Astrocyte of the cerebellum (primary cell): ENCODE data around the gene FAM217A.

Source experiments
- DNase-seq: peaks from one replicate; pipeline ENCODE4 v3.0.0-alpha.2; 2011; ENCODE audit warnings: low read depth
- H3K4me3 ChIP-seq: 2 replicates; pipeline ENCODE4 v1.5.1; 2011; ENCODE audit warnings: mild to moderate bottlenecking, low read depth, low read length, moderate library complexity
- in situ Hi-C: cut with HindIII; loops from 2 replicates; pipeline ENCODE4 v1.10.0; 2017; ENCODE audit warnings: low sequenced_read_pairs
- TF ChIP-seq, protein P1 (sequence below): IDR thresholded peaks from 2 replicates; pipeline ENCODE4 v1.5.1; 2012; ENCODE audit warnings: low read length, low read depth, moderate library complexity, mild to moderate bottlenecking; ENCODE audit errors: missing control alignments

The FAM217A gene

DNA sequence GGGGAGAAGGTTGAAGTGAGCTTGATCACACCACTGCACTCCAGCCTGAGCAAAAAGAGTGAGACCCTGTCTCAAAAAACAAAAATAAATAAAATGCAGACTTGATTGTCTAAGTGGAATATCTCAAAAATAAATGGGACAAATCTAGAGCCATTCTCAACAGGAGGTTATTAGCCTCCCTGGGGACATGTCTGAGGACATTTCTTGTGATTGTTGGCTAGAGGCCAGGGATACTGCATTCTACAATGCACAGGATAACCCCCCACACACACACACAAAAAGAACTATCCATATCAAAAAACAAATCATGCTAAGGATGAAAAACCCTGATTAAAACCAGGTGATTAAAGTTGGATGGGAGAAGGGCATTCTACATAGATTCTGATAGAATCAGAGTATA is 37.5 kb downstream of the FAM217A start:
- H3K4me3 ChIP-seq = no peak overlapping the region
- DNase-seq = no peak
- TF ChIP-seq, protein P1, sequence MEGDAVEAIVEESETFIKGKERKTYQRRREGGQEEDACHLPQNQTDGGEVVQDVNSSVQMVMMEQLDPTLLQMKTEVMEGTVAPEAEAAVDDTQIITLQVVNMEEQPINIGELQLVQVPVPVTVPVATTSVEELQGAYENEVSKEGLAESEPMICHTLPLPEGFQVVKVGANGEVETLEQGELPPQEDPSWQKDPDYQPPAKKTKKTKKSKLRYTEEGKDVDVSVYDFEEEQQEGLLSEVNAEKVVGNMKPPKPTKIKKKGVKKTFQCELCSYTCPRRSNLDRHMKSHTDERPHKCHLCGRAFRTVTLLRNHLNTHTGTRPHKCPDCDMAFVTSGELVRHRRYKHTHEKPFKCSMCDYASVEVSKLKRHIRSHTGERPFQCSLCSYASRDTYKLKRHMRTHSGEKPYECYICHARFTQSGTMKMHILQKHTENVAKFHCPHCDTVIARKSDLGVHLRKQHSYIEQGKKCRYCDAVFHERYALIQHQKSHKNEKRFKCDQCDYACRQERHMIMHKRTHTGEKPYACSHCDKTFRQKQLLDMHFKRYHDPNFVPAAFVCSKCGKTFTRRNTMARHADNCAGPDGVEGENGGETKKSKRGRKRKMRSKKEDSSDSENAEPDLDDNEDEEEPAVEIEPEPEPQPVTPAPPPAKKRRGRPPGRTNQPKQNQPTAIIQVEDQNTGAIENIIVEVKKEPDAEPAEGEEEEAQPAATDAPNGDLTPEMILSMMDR = no peak
- in situ Hi-C loops = no loop called here

DNA sequence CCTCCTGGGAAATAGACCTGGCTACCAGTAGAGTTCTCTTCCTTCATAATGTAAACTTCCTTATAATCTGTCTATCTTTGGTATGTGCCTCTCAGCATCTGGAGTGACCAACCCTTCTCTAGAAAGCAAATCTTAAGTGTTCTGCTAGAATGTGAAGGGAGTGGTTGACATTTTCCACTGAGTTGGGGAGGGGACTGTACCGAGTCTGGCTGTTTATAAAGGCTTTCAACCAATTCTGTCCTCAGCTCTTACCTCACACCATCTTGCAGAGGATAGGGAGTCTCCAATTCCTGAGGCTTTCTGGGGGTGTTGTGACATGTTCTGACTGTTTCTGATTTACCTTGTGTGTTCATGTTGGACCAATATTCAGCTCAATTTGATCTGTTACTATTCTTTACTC is 39.6 kb downstream of the FAM217A start:
- no peak for DNase-seq
- no peak overlapping the region for H3K4me3 ChIP-seq
- in situ Hi-C loops = no loop called here
- TF ChIP-seq, protein P1 = no peak

DNA sequence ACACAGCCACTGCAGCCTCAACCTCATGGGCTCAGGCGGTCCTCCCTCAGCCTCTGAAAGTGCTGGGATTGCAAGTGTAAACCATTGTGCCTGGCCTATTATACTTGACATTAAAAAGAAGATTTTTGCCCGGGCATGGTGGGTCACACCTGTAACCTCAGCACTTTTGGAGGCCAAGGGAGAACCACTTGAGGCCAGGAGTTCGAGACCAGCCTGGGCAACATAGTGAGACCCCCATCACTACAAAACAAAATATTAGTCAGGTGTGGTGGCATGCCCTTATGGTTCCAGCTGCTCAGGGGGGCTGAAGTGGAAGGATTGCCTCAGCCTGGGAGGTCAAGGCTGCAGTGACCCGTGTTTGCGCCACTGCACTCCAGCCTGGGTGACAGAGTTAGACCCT is 42.4 kb downstream of the FAM217A start:
- no peak for DNase-seq
- TF ChIP-seq, protein P1 = no peak
- in situ Hi-C loops = no loop called here
- no peak overlapping the region for H3K4me3 ChIP-seq

DNA sequence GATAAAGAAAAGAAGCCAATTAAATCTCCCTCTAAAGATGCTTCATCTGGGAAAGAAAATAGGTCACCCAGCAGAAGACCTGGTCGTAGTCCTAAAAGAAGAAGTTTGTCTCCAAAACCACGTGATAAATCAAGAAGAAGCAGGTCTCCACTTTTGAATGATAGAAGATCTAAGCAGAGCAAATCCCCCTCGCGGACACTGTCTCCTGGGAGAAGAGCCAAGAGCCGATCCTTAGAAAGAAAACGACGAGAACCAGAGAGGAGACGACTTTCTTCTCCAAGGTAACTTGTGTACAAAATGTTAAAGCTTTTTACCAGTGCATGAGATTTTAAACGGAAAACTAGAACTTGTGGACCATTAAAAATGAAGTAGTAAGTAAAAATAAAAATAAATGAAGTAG is 46.5 kb downstream of the FAM217A start:
- DNase-seq = no peak
- in situ Hi-C loops = no loop called here
- TF ChIP-seq, protein P1 = no peak
- no peak overlapping the region for H3K4me3 ChIP-seq

DNA sequence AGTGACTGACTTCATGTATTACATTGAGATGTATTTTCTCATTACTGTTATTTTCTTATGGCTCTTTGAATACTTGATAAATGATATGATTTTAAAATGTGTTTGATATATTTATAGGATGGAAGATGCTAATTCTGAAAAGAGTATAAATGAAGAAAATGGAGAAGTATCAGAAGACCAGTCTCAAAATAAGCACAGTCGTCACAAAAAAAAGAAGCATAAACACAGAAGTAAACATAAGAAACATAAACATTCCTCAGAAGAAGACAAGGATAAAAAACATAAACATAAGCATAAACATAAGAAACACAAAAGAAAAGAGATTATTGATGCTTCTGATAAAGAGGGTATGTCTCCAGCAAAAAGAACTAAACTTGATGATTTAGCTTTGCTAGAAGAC is 47.5 kb downstream of the FAM217A start:
- in situ Hi-C loops = no loop called here
- no peak overlapping the region for H3K4me3 ChIP-seq
- no peak for DNase-seq
- TF ChIP-seq, protein P1 = no peak

DNA sequence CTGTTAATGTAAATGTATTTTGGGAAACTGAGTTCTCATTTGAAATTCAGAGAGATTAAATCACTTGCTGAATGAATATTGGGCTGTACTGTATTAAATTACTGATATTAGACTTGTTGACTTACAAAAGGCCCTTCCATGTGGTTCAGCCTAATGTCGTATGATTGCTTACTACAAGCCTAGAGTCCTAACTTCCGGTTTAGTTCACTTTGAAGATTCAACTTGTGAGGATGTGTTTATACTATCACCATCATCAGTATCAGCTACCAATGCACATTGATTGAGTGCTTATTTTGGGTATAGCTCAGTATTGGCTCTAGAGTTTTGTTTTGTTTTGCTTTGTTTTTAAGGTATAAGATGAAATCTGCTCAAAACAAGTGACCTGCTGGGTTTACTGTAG is 48.3 kb downstream of the FAM217A start:
- TF ChIP-seq, protein P1 = no peak
- no peak overlapping the region for H3K4me3 ChIP-seq
- no peak for DNase-seq
- in situ Hi-C loops = no loop called here

DNA sequence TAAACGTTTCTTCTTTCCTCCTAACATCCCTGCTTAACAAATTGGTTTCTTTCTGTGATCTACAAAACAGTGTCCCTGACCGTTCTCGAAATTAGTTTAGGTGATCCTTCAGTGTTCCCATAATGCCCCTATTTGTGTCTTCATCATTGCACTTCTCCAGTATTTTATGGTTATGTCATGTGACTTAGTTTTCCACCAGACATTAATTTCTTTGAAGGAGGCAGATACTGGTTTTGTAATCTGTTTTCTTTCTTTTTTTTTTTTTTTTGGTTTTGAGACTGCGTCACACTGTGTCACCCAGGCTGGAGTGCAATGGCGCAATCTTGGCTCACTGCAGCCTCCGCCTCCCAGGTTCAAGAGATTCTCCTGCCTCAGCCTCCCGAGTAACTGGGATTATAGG is 49.2 kb downstream of the FAM217A start:
- no peak overlapping the region for H3K4me3 ChIP-seq
- TF ChIP-seq, protein P1 = no peak
- in situ Hi-C loops = no loop called here
- DNase-seq = no peak
